ENCODE data around the gene NPHP4.
A peak's percentile ranks its signal among the peaks of the same experiment; 100 is the strongest.

Gene NPHP4

DNA sequence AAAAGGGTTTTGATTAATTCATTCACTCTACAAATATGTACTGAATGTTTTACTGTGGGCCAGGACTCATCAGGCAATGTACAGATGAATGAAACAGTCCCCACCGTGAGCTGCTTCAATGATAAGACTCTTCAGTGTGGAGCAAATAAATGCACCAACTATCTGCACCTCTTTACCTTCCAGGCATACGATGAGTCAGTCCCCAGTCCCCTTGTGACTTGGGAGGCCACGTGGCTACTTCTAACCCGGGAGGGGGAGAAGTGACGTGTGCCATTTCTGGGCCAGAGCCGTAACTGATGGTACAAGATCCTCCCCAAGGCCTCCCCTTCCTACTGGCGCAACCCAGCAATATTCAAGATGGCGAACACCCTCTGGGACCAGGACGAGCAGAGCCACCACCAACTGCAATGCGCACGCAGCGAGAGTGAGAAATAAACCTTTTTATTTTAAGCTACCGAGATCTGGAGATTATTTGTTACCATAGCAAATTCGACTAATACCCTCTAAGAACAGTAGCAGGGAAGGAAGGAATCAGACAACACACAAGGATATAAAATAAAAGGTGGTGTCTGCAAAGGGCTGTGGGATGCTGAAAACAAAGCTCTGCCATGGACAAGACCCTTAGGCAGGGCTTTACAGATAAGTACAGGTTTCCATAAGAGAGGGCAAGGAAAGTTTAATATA is 74.5 kb downstream of the NPHP4 start:
- no peak for TF ChIP-seq CTCF (IDR thresholded peaks at IDR 0.05; ENCODE audit: unreplicated experiment in 3 of 3)
- peaks cover 21% of the 10 kb centered on the region for H3K4me1 Mint-ChIP-seq
- no peaks in the 10 kb centered on the region for H3K9me3 Mint-ChIP-seq
- no peak overlapping the region for H3K4me3 Mint-ChIP-seq
- no peaks in the 10 kb centered on the region for H3K36me3 Mint-ChIP-seq (ENCODE audit: low read depth)
- H3K27me3 Mint-ChIP-seq (ENCODE audit: low read depth) = peaks cover 1% of the 10 kb centered on the region
- H3K27ac Mint-ChIP-seq = no peak overlapping the region

GRCh38 chr1:5917281-5917590 is 75.0 kb downstream of the NPHP4 start:
- H3K27me3 Mint-ChIP-seq (ENCODE audit: low read depth) = peaks cover 3% of the 10 kb centered on the region
- no peaks in the 10 kb centered on the region for H3K36me3 Mint-ChIP-seq (ENCODE audit: low read depth)
- H3K9me3 Mint-ChIP-seq = no peaks in the 10 kb centered on the region
- no peak overlapping the region for H3K27ac Mint-ChIP-seq
- H3K4me1 Mint-ChIP-seq = peaks cover 21% of the 10 kb centered on the region
- H3K4me3 Mint-ChIP-seq = no peak overlapping the region
- TF ChIP-seq CTCF (IDR thresholded peaks at IDR 0.05; ENCODE audit: unreplicated experiment in 3 of 3) = no peak

DNA sequence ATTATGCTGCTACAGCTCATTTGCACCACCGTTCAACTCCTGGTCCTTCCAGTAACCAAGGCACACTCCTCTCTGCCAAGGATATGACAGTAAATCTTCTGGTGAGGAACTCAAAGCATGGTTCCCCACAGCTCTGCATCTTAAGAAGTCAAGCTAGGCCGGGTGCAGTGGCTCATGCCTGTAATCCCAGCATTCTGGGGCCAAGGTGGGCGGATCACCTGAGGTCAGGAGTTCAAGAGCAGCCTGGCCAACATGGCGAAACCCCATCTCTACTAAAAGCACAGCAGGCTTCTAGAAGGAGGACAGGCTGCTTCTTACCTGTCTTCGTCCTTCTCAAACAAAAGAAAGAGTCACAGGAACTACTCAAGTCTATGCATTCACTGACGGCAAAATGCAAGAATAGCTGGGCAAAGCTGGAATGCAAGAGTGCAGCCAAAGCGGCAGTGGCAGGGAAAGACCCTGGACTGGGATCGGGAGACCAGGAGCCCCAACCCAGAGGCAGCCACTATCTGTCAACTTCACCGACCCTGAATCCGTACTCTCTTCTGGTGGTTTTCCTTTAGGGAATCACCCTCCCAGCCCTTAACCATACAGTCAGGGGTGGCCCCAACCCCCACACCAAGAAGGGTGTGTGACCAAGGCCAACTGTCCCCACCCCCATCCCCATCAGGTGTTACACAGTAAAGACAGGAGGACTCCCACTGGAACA is 75.5 kb downstream of the NPHP4 start:
- peaks cover 21% of the 10 kb centered on the region for H3K4me1 Mint-ChIP-seq
- TF ChIP-seq CTCF (IDR thresholded peaks at IDR 0.05; ENCODE audit: unreplicated experiment in 3 of 3) = no peak
- H3K27ac Mint-ChIP-seq = no peak overlapping the region
- H3K9me3 Mint-ChIP-seq = no peaks in the 10 kb centered on the region
- H3K4me3 Mint-ChIP-seq = no peak overlapping the region
- H3K27me3 Mint-ChIP-seq (ENCODE audit: low read depth) = peaks cover 3% of the 10 kb centered on the region
- H3K36me3 Mint-ChIP-seq (ENCODE audit: low read depth) = no peaks in the 10 kb centered on the region

- H3K27ac Mint-ChIP-seq = peak overlapping the region in 2 of 3 experiments; percentile 3 to 15
- H3K4me3 Mint-ChIP-seq = no peak overlapping the region
- H3K4me1 Mint-ChIP-seq = peaks cover 21% of the 10 kb centered on the region
- TF ChIP-seq CTCF (IDR thresholded peaks at IDR 0.05; ENCODE audit: unreplicated experiment in 3 of 3) = peak; percentile 68 to 77 (median 68)
- H3K36me3 Mint-ChIP-seq (ENCODE audit: low read depth) = no peaks in the 10 kb centered on the region
- no peaks in the 10 kb centered on the region for H3K9me3 Mint-ChIP-seq
- H3K27me3 Mint-ChIP-seq (ENCODE audit: low read depth) = peaks cover 3% of the 10 kb centered on the region
Measured at GRCh38 chr1:5915587-5916571, 76.3 kb downstream of the NPHP4 start.

GRCh38 chr1:5914676-5915365 is 77.4 kb downstream of the NPHP4 start:
- H3K27ac Mint-ChIP-seq = peak overlapping the region in 1 of 3 experiments; percentile 54

More at GRCh38 chr1:5914676-5915365, 77.4 kb downstream of the NPHP4 start:
- Mint-ChIP-seq H3K9me3 (no peaks in the 10 kb centered on the region), H3K4me3 (no peak overlapping the region), H3K27me3 (ENCODE audit: low read depth) (peaks cover 3% of the 10 kb centered on the region), H3K36me3 (ENCODE audit: low read depth) (no peaks in the 10 kb centered on the region), H3K4me1 (peaks cover 21% of the 10 kb centered on the region)
- TF ChIP-seq CTCF (IDR thresholded peaks at IDR 0.05; ENCODE audit: unreplicated experiment in 3 of 3) = no peak

Measured in nephron (organoid).